ENCODE data around the gene ZFP36.
"Not testable (repeated sequence)": the region's sequence is repeated elsewhere in the genome, so short reads cannot be mapped to it uniquely, and the experiment has no call there.

Gene ZFP36

GRCh38 chr19:39446365-39447084, 39.9 kb downstream of the ZFP36 start:
- no peak for DNase-seq

GRCh38 chr19:39448271-39448670, 41.6 kb downstream of the ZFP36 start:
- DNase-seq = peak; percentile 52

GRCh38 chr19:39449116-39449797, 42.6 kb downstream of the ZFP36 start:
- DNase-seq = no peak

GRCh38 chr19:39451257-39451656, 44.6 kb downstream of the ZFP36 start:
- DNase-seq = not testable (repeated sequence)

All from stimulated activated CD8-positive, alpha-beta memory T cell treated with anti-CD3 and anti-CD28 coated beads, Interleukin-4, amount 100 ng/mL, for 48 hours (primary cell).